CD4-positive, alpha-beta T cell treated with Interferon alpha-2 for 1 hour (primary cell): ENCODE results near the gene RAD50.
"Not testable (repeated sequence)": the region's sequence is repeated elsewhere in the genome, so short reads cannot be mapped to it uniquely, and the experiment has no call there.

ENCODE experiments used
- DNase-seq, 2 donors: peaks; one replicate each; pipeline ENCODE4 v3.0.0-alpha.2; 2020 to 2022

RAD50 gene

GRCh38 chr5:132559383-132560060, 2.7 kb downstream of the RAD50 start:
- no peak for DNase-seq

GRCh38 chr5:132561601-132562000, 4.8 kb downstream of the RAD50 start:
- DNase-seq, result no peak

GRCh38 chr5:132564555-132564954, 7.8 kb downstream of the RAD50 start:
- not testable (repeated sequence) for DNase-seq

- no peak for DNase-seq
Observed at GRCh38 chr5:132566657-132567056, 9.9 kb downstream of the RAD50 start.

GRCh38 chr5:132576123-132576522, 19.3 kb downstream of the RAD50 start:
- no peak for DNase-seq

- DNase-seq, result not testable (repeated sequence)
Observed at GRCh38 chr5:132584560-132584959, 27.8 kb downstream of the RAD50 start.

- no peak for DNase-seq
Observed at GRCh38 chr5:132586063-132586462, 29.3 kb downstream of the RAD50 start.

- no peak for DNase-seq
Observed at GRCh38 chr5:132589467-132589866, 32.7 kb downstream of the RAD50 start.

- peak in 1 of 2 donors; percentile 14 for DNase-seq
Observed at GRCh38 chr5:132591145-132591544, 34.4 kb downstream of the RAD50 start.

GRCh38 chr5:132592521-132592920, 35.7 kb downstream of the RAD50 start:
- no peak for DNase-seq

- DNase-seq, result no peak
Observed at GRCh38 chr5:132594170-132594569, 37.4 kb downstream of the RAD50 start.

GRCh38 chr5:132595624-132596023, 38.8 kb downstream of the RAD50 start:
- no peak for DNase-seq

- no peak for DNase-seq
Observed at GRCh38 chr5:132601071-132601728, 44.4 kb downstream of the RAD50 start.

- no peak for DNase-seq
Observed at GRCh38 chr5:132607095-132607494, 50.3 kb downstream of the RAD50 start.

GRCh38 chr5:132608107-132608506, 51.3 kb downstream of the RAD50 start:
- no peak for DNase-seq

- DNase-seq, result no peak
Observed at GRCh38 chr5:132611965-132612364, 55.2 kb downstream of the RAD50 start.

GRCh38 chr5:132612846-132613245, 56.1 kb downstream of the RAD50 start:
- no peak for DNase-seq

- DNase-seq, result no peak
Observed at GRCh38 chr5:132621699-132622098, 64.9 kb downstream of the RAD50 start.

- DNase-seq, result no peak
Observed at GRCh38 chr5:132622608-132623007, 65.8 kb downstream of the RAD50 start.

GRCh38 chr5:132627470-132627869, 70.7 kb downstream of the RAD50 start:
- no peak for DNase-seq

- DNase-seq, result no peak
Observed at GRCh38 chr5:132628814-132629213, 72.0 kb downstream of the RAD50 start.

- peak in 1 of 2 donors; percentile 49 for DNase-seq
Observed at GRCh38 chr5:132629230-132629944, 72.6 kb downstream of the RAD50 start.

GRCh38 chr5:132633587-132633986, 76.8 kb downstream of the RAD50 start:
- not testable (repeated sequence) for DNase-seq

GRCh38 chr5:132635873-132636272, 79.1 kb downstream of the RAD50 start:
- no peak for DNase-seq
